GM21423 (cell line): ENCODE results near the gene PSME4.
"Not testable (repeated sequence)": the region's sequence is repeated elsewhere in the genome, so short reads cannot be mapped to it uniquely, and the experiment has no call there.

Source experiments
- ATAC-seq: cut with Tn5 transposase; IDR thresholded peaks from one replicate; pipeline ENCODE4 v1.9.1; 2021; ENCODE audit warnings: mild to moderate bottlenecking, moderate library complexity; ENCODE audit not compliant: unreplicated experiment

Gene PSME4

DNA sequence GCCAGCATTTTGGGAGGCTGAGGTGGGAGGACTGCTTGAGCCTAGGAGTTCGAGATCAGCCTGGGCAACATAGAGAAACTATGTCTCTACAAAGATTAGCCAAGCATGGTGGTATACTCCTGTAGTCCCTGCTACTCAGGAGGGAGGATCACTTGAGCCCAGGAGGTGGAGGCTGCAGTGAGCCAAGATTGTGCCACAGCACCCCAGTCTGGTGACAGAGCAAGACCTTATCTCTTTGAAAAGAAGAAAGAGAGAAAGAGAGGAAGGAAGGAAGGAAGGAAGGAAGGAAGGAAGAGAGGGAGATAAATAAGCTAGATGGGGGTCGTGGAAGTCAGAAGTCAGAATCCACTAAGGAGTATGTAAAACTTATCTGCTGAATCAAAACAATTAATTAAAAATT, 127.2 kb downstream of the PSME4 start:
- no peak for ATAC-seq

DNA sequence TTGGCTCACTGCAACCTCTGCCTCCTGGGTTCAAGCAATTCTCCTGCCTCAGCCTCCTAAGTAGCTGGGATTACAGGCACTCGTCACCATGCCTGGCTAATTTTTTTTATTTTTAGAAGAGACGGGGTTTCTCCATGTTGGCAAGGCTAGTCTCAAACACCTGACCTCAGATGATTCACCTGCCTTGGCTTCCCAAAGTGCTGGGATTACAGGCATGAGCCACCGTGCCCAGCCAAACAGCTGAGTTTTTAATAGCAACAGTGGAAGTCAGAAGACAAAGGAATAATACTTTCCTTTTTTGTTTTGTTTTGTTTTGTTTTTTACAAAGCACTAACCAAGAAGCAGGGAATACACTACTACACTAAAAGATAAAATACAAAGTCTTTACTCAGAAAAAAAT, 127.9 kb downstream of the PSME4 start:
- ATAC-seq: no peak

DNA sequence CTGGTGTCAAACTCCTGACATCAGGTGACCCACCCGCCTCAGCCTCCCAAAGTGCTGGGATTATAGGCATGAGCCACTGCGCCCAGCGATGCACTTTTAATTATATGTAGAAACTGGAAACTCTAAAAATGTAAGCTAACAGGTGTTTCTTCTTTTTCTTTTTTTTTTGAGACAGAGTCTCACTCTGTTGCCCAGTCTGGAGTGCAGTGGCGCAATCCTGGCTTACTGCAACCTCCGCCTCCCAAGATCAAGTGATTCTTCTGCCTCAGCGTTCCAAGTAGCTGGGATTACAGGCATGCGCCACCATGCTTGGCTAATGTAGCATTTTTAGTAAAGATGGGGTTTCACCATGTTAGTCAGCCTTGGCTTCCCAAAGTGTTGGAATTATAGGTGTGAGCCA, 129.1 kb downstream of the PSME4 start:
- not testable (repeated sequence) for ATAC-seq

DNA sequence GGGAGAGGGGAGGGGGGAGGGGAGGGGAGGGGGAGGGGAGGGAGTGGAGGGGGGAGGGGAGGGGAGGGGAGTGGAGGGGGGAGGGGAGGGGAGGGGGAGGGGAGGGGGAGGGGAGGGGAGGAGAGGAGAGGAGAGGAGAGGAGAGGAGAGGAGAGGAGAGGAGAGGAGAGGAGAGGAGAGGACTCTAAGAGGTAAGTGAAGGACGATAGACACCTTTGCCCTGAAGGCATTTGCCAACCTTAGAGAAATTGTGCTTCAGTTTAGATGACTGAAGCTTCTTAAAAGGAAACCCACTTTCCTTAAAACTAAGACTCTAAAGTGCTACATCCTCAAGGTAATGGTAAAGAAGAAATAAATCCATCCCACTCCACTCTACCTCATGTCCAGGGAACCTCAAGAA, 130.2 kb downstream of the PSME4 start:
- ATAC-seq: no peak

DNA sequence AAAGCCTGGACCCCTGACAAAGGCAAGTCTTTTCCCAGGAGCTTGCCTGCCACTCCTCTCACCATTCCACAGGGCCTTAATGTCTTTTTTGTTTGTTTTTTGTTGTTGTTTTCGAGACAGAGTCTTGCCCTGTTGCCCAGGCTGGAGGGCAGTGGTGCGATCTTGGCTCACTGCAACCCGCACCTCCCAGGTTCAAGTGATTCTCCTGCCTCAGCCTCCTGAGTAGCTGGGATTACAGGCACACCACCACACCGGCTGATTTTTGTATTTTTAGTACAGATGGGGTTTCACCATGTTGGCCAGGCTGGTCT, 140.9 kb downstream of the PSME4 start:
- ATAC-seq: not testable (repeated sequence)

DNA sequence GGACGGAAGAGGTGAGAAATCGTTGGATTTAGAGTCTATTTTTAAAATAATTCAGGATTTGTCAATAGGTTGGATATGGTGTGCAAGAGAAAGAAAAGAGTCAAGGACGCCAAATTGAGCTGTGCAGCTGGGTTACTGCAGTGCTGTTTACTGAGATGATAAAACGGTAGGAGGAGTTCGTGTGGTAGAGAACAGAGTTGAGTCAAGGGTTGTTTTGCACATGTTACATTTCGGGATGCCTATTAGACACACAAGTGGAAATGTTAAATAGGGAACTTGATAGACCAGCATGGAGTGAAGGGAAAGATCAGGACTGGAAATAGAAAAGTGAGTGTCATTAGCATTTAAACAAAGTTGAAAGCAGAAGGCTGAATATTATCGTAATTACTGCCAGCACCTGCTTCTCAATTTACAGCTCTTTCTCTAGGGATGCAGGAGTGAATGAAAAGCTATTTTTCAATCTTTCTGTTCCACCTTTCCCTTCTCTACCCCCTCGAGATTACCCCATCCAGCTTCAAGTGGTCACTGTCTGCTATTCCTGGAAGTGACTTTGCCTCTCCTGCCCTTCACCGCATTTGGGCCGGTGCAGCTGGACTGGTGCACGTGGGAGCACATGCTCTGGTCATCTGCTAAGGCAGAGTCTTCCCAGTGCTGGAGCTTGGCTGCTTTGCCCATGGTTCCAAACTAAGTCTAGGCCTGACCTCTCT, 141.4 kb downstream of the PSME4 start:
- no peak for ATAC-seq

DNA sequence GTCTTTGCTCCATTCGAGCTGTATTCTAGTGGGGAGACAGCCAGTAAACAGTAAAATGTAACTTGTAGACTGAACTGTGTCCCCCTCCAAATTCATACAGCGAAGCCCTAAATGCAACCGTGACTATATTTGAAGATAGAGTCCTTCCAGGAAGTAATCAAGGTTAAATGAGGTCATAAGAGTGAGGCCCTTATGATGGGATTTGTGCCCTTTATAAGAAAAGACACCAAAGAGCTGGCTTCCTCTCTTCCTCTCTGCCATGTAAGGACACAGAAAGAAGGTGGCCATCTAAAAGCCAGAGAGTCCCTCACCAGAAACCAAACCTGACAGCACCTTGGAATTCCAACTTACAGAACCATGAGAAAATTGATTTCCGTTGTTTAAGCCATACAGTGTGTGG, 142.5 kb downstream of the PSME4 start:
- ATAC-seq: no peak

DNA sequence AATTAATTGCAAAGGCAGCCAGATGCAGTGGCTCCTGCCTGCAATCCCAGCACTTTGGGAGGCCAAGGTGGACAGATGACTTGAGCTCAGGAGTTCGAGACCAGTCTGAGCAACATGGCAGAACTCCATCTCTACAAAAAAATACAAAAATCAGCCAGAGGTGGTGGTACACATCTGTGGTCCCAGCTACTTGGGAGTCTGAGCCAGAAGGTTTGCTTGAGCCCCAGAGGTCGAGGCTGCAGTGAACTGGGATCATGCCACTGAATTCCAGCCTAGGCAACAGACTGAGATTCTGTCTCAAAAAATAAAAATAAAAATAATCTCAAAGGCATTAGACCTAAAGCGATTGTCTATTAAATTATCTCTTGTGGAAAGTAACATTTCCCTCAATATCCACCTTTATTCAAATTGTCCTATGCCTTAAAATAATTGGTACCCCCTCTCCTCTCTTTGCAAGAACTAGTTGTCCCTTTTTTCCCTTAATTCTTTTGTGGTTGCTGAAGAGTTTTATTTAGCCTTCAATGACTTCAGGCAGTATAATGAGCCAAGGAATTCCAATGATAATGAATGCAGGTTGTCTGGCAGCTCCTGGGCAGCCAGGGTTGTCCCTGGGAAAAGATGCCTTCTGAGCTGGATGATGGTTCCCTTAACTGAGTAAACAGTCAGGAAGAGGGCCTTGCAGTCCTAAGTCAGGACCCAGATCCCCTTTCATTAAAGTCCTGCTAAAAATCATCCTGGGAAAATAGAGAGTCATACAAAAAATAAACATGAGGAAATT, 143.2 kb downstream of the PSME4 start:
- ATAC-seq: no peak

DNA sequence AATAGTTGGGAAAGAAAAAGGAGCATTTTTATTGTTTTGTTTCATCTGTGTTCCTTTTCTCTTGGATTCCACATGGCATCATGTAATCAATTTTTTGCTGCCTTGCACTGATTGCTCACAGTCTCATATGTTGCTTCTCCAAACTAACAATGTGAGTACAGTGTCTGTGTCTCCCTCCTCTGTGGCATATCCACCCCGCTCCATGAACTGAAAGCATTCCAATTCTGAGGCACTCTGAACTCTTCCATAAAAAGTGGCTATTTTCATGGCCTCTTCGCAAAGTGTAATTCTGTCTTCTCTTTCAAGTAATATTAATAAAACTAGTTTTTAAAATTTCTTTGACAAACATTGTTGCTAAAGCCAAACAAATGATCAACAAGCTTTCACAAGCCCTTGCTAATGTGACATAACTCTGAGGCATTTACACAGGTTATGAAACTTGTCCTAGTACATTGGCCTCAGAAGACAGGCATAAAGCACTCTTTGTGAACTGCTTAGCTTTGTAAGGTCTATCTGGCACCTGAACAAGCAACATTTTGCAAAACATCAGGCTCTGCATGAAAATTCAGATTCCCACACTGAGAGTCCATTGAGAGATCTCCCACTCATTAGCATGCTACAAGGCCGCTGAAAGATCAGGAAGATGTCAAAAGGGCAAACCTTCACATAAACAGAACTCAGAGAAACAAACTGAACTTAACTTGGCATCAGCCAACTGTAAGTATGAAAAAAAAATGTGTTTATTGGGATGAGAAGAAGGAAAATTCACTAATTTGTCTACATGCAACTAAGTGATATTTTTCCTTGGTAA, 144.0 kb downstream of the PSME4 start:
- ATAC-seq: no peak

DNA sequence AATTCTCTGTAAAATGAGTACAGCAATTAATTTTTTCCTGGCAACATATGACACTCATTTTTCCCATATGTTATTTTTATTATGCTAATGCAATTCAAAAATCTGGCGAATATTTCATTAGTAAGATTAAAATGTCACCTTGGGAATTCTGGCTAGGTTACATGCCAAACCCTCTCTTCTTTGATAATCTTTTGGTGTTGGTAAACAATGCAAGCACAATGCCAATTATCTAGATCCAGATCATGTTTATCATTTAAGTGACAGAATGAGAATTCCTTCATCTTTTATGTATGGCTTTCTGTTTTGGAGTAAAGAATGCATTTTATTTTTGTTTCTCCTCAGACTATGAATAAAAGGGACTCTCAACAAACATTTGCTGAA, 144.8 kb downstream of the PSME4 start:
- no peak for ATAC-seq

DNA sequence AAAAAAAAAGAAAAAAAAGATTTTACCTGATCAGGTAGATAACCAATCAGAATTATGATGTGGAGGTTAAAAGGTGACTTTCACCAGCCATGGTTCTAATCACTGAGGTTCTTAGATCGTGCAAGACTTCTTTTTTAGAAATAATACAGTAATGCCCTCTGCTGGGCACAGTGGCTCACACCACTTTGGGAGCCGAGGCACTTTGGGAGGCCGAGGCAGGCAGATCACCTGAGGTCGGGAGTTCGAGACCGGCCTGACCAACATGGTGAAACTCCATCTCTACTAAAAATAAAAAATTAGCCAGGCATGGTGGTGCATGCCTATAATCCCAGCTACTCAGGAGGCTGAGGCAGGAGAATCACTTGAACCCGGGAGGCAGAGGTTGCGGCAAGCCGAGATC, 147.2 kb downstream of the PSME4 start:
- ATAC-seq: not testable (repeated sequence)

DNA sequence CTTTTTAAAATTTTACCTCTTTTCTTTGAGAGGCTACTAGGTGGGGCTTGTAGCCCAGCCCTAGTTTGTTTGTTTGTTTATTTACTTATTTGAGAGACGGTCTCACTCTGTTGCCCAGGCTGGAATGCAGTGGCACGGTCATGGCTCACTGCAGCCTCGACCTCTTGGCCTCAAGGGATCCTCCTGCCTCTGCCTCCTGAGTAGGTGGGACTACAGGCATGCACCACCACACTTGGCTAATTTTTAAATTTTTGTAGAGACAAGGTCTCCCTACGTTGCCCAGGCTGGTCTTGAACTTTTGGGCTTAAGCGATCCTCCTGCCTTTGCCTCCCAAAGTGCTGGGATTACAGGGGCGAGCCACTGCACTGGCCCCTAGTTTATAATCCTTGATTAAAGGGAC, 149.0 kb downstream of the PSME4 start:
- ATAC-seq: no peak

DNA sequence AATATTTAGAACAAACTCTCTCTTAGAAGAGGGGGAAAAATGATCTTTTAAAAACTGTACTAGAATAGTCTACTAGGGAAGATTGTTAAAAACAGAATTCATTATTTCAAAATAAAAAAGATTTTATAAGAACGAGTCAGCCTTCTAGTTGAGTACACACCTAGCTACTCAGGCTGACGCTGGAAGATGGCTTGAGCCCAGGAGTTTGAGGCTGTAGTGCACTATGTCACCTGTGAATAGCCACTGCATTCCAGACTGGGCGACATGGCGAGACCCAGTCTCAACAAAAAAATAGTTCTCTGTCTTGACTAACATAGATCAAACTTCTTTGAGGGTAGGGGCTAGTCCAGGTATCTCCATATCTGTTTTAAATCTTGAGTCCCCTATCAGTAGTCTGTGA, 150.1 kb downstream of the PSME4 start:
- no peak for ATAC-seq

DNA sequence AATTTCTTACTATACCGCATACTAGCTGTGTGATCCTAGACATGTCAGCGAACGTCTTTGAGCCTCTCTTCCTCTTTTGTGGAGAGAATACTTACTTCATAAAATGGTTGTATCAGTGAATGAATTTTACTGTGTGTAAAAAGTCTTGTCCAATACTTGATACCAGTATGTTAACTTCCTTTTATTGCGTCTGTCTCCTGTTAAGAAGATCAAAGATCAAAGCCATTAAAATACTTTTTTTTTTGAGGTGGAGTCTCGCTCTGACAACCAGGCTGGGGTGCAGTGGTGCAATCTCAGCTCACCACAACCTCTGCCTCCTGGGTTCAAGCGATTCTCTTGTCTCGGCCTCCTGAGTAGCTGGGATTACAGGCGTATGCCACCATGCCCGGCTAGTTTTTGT, 150.7 kb downstream of the PSME4 start:
- ATAC-seq: no peak

DNA sequence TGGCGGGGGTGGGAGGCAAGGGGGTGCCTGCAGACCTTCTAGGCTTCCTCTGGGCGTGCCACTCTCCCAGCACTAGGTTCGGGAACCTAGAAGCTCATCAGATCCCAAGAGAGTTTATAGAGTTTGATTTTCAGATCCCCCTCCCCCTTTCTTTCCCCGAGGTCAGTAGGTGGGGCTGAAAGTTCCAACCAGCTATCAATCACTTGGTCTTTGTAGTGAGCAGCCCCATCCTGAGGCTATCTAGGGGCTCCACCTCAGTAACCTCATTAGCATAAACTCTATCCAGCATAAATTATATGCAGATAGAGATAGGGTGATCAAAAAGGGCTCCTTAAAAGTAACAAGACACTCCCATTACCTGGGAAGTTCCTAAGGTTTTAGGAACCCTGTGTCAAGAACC, 151.2 kb downstream of the PSME4 start:
- ATAC-seq: no peak

DNA sequence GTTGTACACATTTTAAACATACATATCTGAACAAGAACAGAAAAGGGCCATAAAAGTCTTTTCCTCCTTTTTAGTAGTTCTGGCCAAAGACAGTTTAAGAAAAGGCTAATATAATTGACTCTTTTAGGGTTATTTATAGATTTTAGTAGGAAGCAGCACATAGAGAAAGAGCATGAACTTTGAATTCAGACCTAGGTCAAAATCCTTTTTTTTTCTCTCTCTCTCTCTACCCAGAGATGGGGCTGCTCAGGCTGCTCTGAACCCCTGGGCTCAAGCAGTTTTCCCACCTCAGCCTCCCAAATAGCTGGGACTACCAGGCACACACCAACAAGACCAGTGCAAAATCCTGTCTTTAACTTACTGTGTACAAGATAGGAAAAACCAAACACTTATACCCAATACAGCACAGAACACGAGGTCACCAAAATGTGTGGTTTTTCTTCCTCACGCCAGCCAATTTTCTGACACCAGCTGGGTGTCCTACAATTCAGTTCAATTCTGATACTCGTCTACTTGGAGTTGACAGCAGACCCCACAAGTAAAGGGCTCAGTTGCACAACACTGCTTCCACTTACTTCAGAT, 151.8 kb downstream of the PSME4 start:
- ATAC-seq: no peak
